SK-N-SH (cell line): ENCODE data around the gene NBR1. TPM values are rescaled to one million over a fixed set of nuclear protein-coding genes. Genes with fewer than 3 reads are reported as not detected.
"Not testable (repeated sequence)": the region's sequence is repeated elsewhere in the genome, so short reads cannot be mapped to it uniquely, and the experiment has no call there.

Experiments
- CTCF ChIA-PET: fragments of 300-600, 350-600 bp; formaldehyde crosslinking; extraction: SDS; loops from one replicate; lab custom pipeline; 2021; lab: Yijun Ruan, JAX
- POLR2A ChIA-PET: fragments of 350-600 bp; sonication (Branson Sonifier 250); formaldehyde crosslinking; extraction: SDS; loops from one replicate; lab custom pipeline; 2020; ENCODE audit warnings: antibody characterized with exemption, inconsistent platforms; lab: Yijun Ruan, JAX
- DNase-seq: peaks from one replicate; pipeline ENCODE4 v3.0.0; 2012
- H2AFZ ChIP-seq: fragments of 200-600 bp; sonication (generic); 2 replicates; pipeline ENCODE4 v1.8.1; 2016; ENCODE audit warnings: antibody characterized with exemption, mild to moderate bottlenecking, low read depth
- H3F3A ChIP-seq: fragments of 200-600 bp; sonication (generic); replicated peaks from 2 replicates; pipeline ENCODE3; 2016; ENCODE audit warnings: antibody characterized with exemption, mild to moderate bottlenecking; ENCODE audit not compliant: insufficient read depth
- H3K27ac ChIP-seq, 2 experiments: fragments of 200-500 bp in 1 of 2; fragments of 200-600 bp in 1 of 2; sonication (Bioruptor generic) in 1 of 2; sonication (generic), shearing (Covaris generic) in 1 of 2; 2 replicates each; pipeline versions ENCODE4 v1.5.1 to v1.6.1; 2014 to 2016; ENCODE audit warnings: low read depth in 2 of 2, inconsistent platforms in 1 of 2, low read length in 1 of 2, mild to moderate bottlenecking in 1 of 2, mixed read lengths in 1 of 2
- H3K27me3 ChIP-seq: fragments of 200-600 bp; sonication (generic), shearing (Covaris generic); 2 replicates; pipeline ENCODE4 v1.6.1; 2016; ENCODE audit warnings: mixed run types; ENCODE audit not compliant: insufficient read depth
- H3K36me3 ChIP-seq, 2 experiments: fragments of 200-500 bp in 1 of 2; fragments of 200-600 bp in 1 of 2; sonication (Bioruptor generic) in 1 of 2; sonication (generic) in 1 of 2; replicated peaks in 1 of 2; 2 replicates each; pipeline versions ENCODE3 to v1.5.1; 2014 to 2016; ENCODE audit warnings: low read length in 1 of 2, mild to moderate bottlenecking in 1 of 2; ENCODE audit not compliant: insufficient read depth in 2 of 2, control insufficient read depth in 1 of 2
- H3K4me1 ChIP-seq, 2 experiments: fragments of 200-500 bp in 1 of 2; fragments of 200-600 bp in 1 of 2; sonication (Bioruptor generic) in 1 of 2; sonication (generic), shearing (Covaris generic) in 1 of 2; 2 replicates each; pipeline versions ENCODE4 v1.5.1 to v1.6.1; 2014 to 2016; ENCODE audit warnings: low read depth in 1 of 2, low read length in 1 of 2, mixed run types in 1 of 2; ENCODE audit not compliant: insufficient read depth in 2 of 2, control insufficient read depth in 1 of 2
- H3K4me2 ChIP-seq: fragments of 200-600 bp; sonication (generic), shearing (Covaris generic); 2 replicates; pipeline ENCODE4 v1.6.1; 2017; ENCODE audit warnings: mixed run types
- H3K4me3 ChIP-seq, 2 experiments: fragments of 200-500 bp in 1 of 2; fragments of 200-600 bp in 1 of 2; sonication (Bioruptor generic) in 1 of 2; sonication (generic), shearing (Covaris generic) in 1 of 2; 2 replicates each; pipeline versions ENCODE4 v1.5.1 to v1.8.1; 2014 to 2016; ENCODE audit warnings: low read depth in 2 of 2, inconsistent platforms in 1 of 2, low read length in 1 of 2, mild to moderate bottlenecking in 1 of 2, mixed read lengths in 1 of 2, moderate library complexity in 1 of 2
- H3K79me2 ChIP-seq: fragments of 200-600 bp; sonication (generic); 2 replicates; pipeline ENCODE4 v1.8.1; 2017; ENCODE audit warnings: mild to moderate bottlenecking; ENCODE audit not compliant: insufficient read depth
- H3K9ac ChIP-seq: fragments of 200-600 bp; sonication (generic); 2 replicates; pipeline ENCODE4 v1.6.1; 2017; ENCODE audit warnings: mixed run types
- H3K9me2 ChIP-seq: fragments of 200-600 bp; sonication (generic); 2 replicates; pipeline ENCODE4 v1.6.1; 2017; ENCODE audit warnings: mixed run types
- H3K9me3 ChIP-seq: fragments of 200-600 bp; sonication (generic); 2 replicates; pipeline ENCODE4 v1.6.1; 2017; ENCODE audit warnings: mixed run types, mild to moderate bottlenecking, moderate library complexity
- H4K20me1 ChIP-seq: fragments of 200-600 bp; sonication (generic); 2 replicates; pipeline ENCODE4 v1.6.1; 2017; ENCODE audit warnings: mild to moderate bottlenecking, mixed run types; ENCODE audit not compliant: insufficient read depth
- ELF1 ChIP-seq: IDR thresholded peaks from 2 replicates; pipeline ENCODE4 v1.4.0; 2012
- EP300 ChIP-seq, 2 experiments: IDR thresholded peaks; 2 replicates each; pipeline versions ENCODE4 v1.4.0 to v1.6.1; 2012; ENCODE audit warnings: borderline replicate concordance in 1 of 2, low read depth in 1 of 2, low read length in 1 of 2
- EZH2phosphoT487 ChIP-seq: fragments of 200-600 bp; sonication (generic); IDR thresholded peaks from 2 replicates; pipeline ENCODE4 v1.6.1; 2017; ENCODE audit warnings: low read depth, mixed run types, mild to moderate bottlenecking, antibody characterized with exemption, moderate library complexity, borderline replicate concordance
- FOSL2 ChIP-seq: IDR thresholded peaks from 2 replicates; pipeline ENCODE4 v1.4.0; 2012; ENCODE audit warnings: low read depth, mild to moderate bottlenecking, moderate library complexity, borderline replicate concordance
- GATA2 ChIP-seq: sonication (generic); formaldehyde crosslinking; IDR thresholded peaks from 2 replicates; pipeline ENCODE4 v1.5.0; 2020; ENCODE audit warnings: mild to moderate bottlenecking, missing genetic modification reagents
- MEF2A ChIP-seq: IDR thresholded peaks from 2 replicates; pipeline ENCODE4 v1.4.0; 2012; ENCODE audit warnings: low read depth, borderline replicate concordance
- MXI1 ChIP-seq: IDR thresholded peaks from 2 replicates; pipeline ENCODE4 v1.6.1; 2012; ENCODE audit warnings: mild to moderate bottlenecking, low read depth, low read length, improper control_type of control experiment
- PBX3 ChIP-seq: IDR thresholded peaks from 2 replicates; pipeline ENCODE4; 2012
- POLR2AphosphoS5 ChIP-seq: IDR thresholded peaks from 2 replicates; pipeline ENCODE4 v1.6.1; 2012; ENCODE audit warnings: low read depth, low read length
- RCOR1 ChIP-seq: fragments of 150-350 bp; IDR thresholded peaks from 2 replicates; pipeline ENCODE4 v1.6.1; 2017; ENCODE audit warnings: antibody characterized with exemption, low read length
- RXRA ChIP-seq: IDR thresholded peaks from 2 replicates; pipeline ENCODE4 v1.4.0; 2012; ENCODE audit warnings: low read depth, mild to moderate bottlenecking, borderline replicate concordance
- SIN3A ChIP-seq: IDR thresholded peaks from 2 replicates; pipeline ENCODE4 v1.6.1; 2012; ENCODE audit warnings: low read depth, mild to moderate bottlenecking, low read length, moderate library complexity, borderline replicate concordance
- SMC3 ChIP-seq: IDR thresholded peaks from 2 replicates; pipeline ENCODE4 v1.6.1; 2012; ENCODE audit warnings: low read depth, low read length, improper control_type of control experiment
- TEAD4 ChIP-seq: IDR thresholded peaks from 2 replicates; pipeline ENCODE4 v1.4.0; 2012; ENCODE audit warnings: mild to moderate bottlenecking, borderline replicate concordance; ENCODE audit not compliant: insufficient read depth
- USF2 ChIP-seq: fragments of 150-350 bp; IDR thresholded peaks from 2 replicates; pipeline ENCODE4 v1.6.1; 2017; ENCODE audit warnings: antibody characterized with exemption, low read length, low read depth, borderline replicate concordance
- WGBS: methylation state at CpG from one replicate; pipeline ENCODE4 v1.1.6; 2017; ENCODE audit warnings: low lambda C conversion rate; 5-methylcytosine and 5-hydroxymethylcytosine counted together
- polyA plus RNA-seq, 3 experiments: library from polyadenylated mRNA; depleted of rRNA; stranded (reverse); fragments of >200 nt; gene quantifications; 2 replicates each; pipeline ENCODE4 v1.2.3, GENCODE V29; 2012
- TF ChIP-seq, protein P1 (sequence below): IDR thresholded peaks from 2 replicates; pipeline ENCODE4 v1.4.0; 2012; ENCODE audit warnings: low read depth
- TF ChIP-seq, protein P2 (sequence below): IDR thresholded peaks from 2 replicates; pipeline ENCODE4 v1.6.1; 2012; ENCODE audit warnings: mild to moderate bottlenecking, low read depth, low read length, moderate library complexity

NBR1 gene
- polyA plus RNA-seq, 1 of the 3 experiments (the other 2 are of a cell fraction) = 41.4 TPM

- TF ChIP-seq PBX3 = no peak
- TF ChIP-seq MEF2A = no peak
- no peak for TF ChIP-seq TEAD4
- no peak for TF ChIP-seq RCOR1
Observed at GRCh38 chr17:43176119-43176570, 5.1 kb downstream of the NBR1 start (continued).

DNA sequence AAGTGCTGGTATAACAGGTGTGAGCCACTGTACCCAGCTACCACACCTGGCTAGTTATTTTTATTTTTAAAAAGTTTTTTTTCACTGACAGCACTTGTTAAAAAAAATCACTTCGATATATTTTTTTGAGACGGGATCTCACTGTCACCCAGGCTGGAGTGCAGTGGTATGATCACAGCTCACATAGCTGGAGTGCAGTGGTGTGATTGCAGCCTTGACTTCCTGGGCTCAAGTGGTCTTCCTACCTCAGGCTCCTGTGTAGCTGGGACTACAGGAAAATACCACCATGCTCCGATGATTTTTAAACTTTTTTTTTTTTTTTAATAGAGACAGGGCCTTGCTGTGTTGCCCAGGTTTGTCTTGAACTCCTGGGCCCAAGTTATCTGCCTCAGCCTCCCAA lies 12.9 kb downstream of the NBR1 start:
- no peak for TF ChIP-seq EP300 (IDR thresholded peaks at IDR 0.05; ENCODE audit: borderline replicate concordance in 1 of 2, low read depth in 1 of 2, low read length in 1 of 2)
- no peak for TF ChIP-seq FOSL2
- TF ChIP-seq, protein P1, sequence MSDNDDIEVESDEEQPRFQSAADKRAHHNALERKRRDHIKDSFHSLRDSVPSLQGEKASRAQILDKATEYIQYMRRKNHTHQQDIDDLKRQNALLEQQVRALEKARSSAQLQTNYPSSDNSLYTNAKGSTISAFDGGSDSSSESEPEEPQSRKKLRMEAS = no peak
- TF ChIP-seq RXRA = no peak
- no peak for TF ChIP-seq MXI1
- TF ChIP-seq MEF2A = no peak
- no peak for TF ChIP-seq USF2
- no peak for TF ChIP-seq POLR2AphosphoS5
- TF ChIP-seq SIN3A = no peak
- no peak for TF ChIP-seq ELF1
- TF ChIP-seq EZH2phosphoT487 = no peak
- no peak for TF ChIP-seq SMC3
- no peak for TF ChIP-seq GATA2 (CRISPR knock-in tag)
- TF ChIP-seq, protein P2, sequence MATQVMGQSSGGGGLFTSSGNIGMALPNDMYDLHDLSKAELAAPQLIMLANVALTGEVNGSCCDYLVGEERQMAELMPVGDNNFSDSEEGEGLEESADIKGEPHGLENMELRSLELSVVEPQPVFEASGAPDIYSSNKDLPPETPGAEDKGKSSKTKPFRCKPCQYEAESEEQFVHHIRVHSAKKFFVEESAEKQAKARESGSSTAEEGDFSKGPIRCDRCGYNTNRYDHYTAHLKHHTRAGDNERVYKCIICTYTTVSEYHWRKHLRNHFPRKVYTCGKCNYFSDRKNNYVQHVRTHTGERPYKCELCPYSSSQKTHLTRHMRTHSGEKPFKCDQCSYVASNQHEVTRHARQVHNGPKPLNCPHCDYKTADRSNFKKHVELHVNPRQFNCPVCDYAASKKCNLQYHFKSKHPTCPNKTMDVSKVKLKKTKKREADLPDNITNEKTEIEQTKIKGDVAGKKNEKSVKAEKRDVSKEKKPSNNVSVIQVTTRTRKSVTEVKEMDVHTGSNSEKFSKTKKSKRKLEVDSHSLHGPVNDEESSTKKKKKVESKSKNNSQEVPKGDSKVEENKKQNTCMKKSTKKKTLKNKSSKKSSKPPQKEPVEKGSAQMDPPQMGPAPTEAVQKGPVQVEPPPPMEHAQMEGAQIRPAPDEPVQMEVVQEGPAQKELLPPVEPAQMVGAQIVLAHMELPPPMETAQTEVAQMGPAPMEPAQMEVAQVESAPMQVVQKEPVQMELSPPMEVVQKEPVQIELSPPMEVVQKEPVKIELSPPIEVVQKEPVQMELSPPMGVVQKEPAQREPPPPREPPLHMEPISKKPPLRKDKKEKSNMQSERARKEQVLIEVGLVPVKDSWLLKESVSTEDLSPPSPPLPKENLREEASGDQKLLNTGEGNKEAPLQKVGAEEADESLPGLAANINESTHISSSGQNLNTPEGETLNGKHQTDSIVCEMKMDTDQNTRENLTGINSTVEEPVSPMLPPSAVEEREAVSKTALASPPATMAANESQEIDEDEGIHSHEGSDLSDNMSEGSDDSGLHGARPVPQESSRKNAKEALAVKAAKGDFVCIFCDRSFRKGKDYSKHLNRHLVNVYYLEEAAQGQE = no peak
- POLR2A ChIA-PET = interaction anchor here (1.0 kb wide), 1 partner anchor 132 kb away, joined by 9 read pairs; no protein-coding TSS in a partner anchor
- Histone ChIP-seq H2AFZ (no peak overlapping the region), H3K4me3 (no peak overlapping the region), H4K20me1 (no peaks in the 10 kb centered on the region), H3K9me2 (no peaks in the 10 kb centered on the region), H3K27ac (no peak overlapping the region), H3K4me2 (no peak overlapping the region), H3K9me3 (no peaks in the 10 kb centered on the region), H3K4me1 (no peaks in the 10 kb centered on the region), H3K27me3 (no peaks in the 10 kb centered on the region), H3F3A (no peaks in the 10 kb centered on the region), H3K79me2 (no peaks in the 10 kb centered on the region), H3K36me3 (peaks cover 21 to 53% of the 10 kb centered on the region in 2 experiments), H3K9ac (no peak overlapping the region)
- no peak for DNase-seq
- WGBS = 87% methylated on average over 3 of the region's 3 CpGs
- CTCF ChIA-PET = no interaction called here

DNA sequence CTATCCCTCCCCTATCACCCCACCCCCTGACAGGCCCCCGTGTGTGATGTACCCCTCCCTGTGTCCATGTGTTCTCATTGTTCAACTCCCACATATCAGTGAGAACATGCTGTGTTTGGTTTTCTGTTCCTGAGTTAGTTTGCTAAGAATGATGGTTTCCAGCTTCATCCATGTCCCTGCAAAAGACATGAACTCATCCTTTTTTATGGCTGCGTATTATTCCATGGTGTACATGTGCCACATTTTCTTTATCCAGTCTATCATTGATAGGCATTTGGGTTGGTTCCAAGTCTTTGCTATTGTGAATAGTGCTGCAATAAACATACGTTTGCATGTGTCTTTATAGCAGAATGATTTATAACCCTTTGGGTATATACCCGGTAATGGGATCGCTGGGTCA lies 15.6 kb downstream of the NBR1 start:
- not testable (repeated sequence) for H2AFZ ChIP-seq

More for the DNA sequence above, 15.6 kb downstream of the NBR1 start:
- H3K27ac ChIP-seq, H4K20me1 ChIP-seq, H3K27me3 ChIP-seq, H3K9me3 ChIP-seq, POLR2A ChIA-PET, H3K4me3 ChIP-seq, DNase-seq, H3F3A ChIP-seq, H3K79me2 ChIP-seq, H3K9ac ChIP-seq, H3K4me1 ChIP-seq, H3K9me2 ChIP-seq, H3K4me2 ChIP-seq: not testable (repeated sequence)
- WGBS = 98% methylated on average over 5 of the region's 5 CpGs
- peaks cover 32 to 60% of the 10 kb centered on the region in 2 experiments for H3K36me3 ChIP-seq
- CTCF ChIA-PET = interaction anchor here (1.5 kb wide), 1 partner anchor 14 kb away, joined by 4 read pairs; no protein-coding TSS in a partner anchor
